GM12801 (cell line): ENCODE measurements around the gene KCND3.

Experiments used
- CTCF ChIP-seq: IDR thresholded peaks from one replicate; pipeline ENCODE4 v1.5.1; 2011; ENCODE audit warnings: control low read depth; ENCODE audit not compliant: insufficient read length; ENCODE audit errors: extremely low read depth

Gene KCND3

GRCh38 chr1:112021263-112021662 is 31.8 kb upstream of the KCND3 start:
- no peak for TF ChIP-seq CTCF

- TF ChIP-seq CTCF: no peak
Observed at GRCh38 chr1:112017183-112017582, 27.7 kb upstream of the KCND3 start.

- TF ChIP-seq CTCF: no peak
Observed at GRCh38 chr1:112012823-112013222, 23.4 kb upstream of the KCND3 start.

GRCh38 chr1:112011202-112011601 is 21.7 kb upstream of the KCND3 start:
- TF ChIP-seq CTCF: no peak

GRCh38 chr1:112007169-112007568 is 17.7 kb upstream of the KCND3 start:
- no peak for TF ChIP-seq CTCF

- TF ChIP-seq CTCF: no peak
Observed at GRCh38 chr1:112006416-112007025, 17.1 kb upstream of the KCND3 start.

- TF ChIP-seq CTCF: no peak
Observed at GRCh38 chr1:112004076-112004475, 14.6 kb upstream of the KCND3 start.

GRCh38 chr1:112002514-112002913 is 13.0 kb upstream of the KCND3 start:
- no peak for TF ChIP-seq CTCF
